ENCODE results near the gene PRKAG2. TPM values are rescaled to one million over a fixed set of nuclear protein-coding genes. Genes with fewer than 3 reads are reported as not detected.
"Not testable (repeated sequence)": the region's sequence is repeated elsewhere in the genome, so short reads cannot be mapped to it uniquely, and the experiment has no call there.

Gene PRKAG2
- total RNA-seq, 1 experiment from 2014 or later, result 18.9 TPM

- DNase-seq (ENCODE audit: low read depth), result no peak
Observed at GRCh38 chr7:151806204-151806603, 70.7 kb downstream of the PRKAG2 start.

GRCh38 chr7:151805191-151805590, 71.7 kb downstream of the PRKAG2 start:
- DNase-seq (ENCODE audit: low read depth), result no peak

- no peak for DNase-seq (ENCODE audit: low read depth)
Observed at GRCh38 chr7:151804756-151805155, 72.2 kb downstream of the PRKAG2 start.

- DNase-seq (ENCODE audit: low read depth), result no peak
Observed at GRCh38 chr7:151803841-151804240, 73.1 kb downstream of the PRKAG2 start.

DNA sequence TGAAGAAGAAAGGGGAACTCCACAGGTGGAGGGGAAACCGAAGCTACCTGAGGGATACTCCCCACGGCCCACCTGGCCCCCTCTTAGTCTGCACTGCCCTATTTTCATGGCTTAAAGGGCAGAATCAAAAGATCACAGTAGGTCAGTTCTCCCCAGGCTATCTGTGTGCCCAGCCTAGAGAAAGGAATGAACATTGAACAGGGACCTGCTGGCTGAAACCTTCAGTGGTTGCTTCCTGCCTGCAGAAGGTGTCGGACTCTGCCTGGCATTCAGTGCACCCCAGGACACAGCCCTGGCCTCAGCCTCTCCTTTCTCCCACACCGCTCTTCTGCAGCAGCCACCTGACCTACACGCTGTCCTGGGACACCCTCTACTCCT, 74.5 kb downstream of the PRKAG2 start:
- DNase-seq (ENCODE audit: low read depth), result no peak

DNA sequence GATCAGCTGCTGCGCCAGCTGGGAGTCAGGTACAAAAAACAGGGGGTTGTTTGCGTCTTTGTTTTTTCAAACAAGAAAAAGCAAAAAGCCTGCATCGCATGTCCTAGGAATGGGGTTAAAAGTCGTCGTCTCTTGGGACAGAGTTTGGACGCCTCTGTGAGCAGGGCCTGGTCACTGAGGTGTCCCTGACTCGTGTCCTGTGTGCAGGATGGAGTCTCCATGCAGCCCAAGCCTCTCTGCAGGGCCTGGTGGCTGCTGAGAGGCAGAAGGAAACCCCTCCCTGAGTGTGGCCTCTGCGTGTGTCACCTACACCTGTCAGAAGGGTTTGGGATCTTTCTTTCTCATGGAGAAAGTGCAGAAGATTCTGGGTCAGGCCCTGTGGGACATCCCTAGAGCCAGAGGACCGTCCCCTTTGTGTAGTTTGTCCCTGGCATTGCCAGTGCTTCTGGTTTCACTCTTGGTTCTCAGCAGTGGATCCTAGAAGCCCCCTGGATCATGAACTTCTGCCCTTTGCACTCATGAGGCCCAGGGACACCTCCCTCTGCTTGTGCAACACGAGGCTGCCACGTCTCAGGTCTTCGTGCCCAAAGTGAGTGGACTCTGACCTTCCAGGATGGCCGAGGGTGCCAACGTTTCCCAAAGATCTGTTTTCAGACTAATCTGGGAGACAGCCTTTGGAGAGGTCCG, 75.0 kb downstream of the PRKAG2 start:
- DNase-seq (ENCODE audit: low read depth), result no peak

DNA sequence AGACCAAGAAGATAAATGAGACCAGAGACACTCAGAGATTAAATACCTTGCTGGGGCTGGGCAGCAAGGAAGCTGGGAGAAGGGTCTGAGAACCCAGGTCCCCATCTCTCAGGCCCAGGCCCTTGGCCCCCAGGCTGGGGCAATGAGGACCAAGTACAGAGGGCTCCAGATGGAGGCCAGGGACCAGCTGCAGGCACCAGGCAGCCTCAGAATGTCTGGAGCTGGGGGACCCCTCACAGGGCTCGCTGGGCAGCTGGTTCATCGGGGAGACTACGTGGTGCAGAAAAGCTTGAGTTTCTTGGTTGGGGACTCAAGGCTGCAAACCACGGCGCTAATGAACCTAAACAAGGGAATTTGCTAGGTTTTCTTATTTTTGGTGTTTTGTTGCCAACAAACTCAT, 75.6 kb downstream of the PRKAG2 start:
- DNase-seq (ENCODE audit: low read depth), result no peak

- DNase-seq (ENCODE audit: low read depth), result no peak
Observed at GRCh38 chr7:151800861-151801260, 76.1 kb downstream of the PRKAG2 start.

GRCh38 chr7:151800391-151800790, 76.5 kb downstream of the PRKAG2 start:
- no peak for DNase-seq (ENCODE audit: low read depth)

GRCh38 chr7:151799506-151799905, 77.4 kb downstream of the PRKAG2 start:
- DNase-seq (ENCODE audit: low read depth), result no peak

DNA sequence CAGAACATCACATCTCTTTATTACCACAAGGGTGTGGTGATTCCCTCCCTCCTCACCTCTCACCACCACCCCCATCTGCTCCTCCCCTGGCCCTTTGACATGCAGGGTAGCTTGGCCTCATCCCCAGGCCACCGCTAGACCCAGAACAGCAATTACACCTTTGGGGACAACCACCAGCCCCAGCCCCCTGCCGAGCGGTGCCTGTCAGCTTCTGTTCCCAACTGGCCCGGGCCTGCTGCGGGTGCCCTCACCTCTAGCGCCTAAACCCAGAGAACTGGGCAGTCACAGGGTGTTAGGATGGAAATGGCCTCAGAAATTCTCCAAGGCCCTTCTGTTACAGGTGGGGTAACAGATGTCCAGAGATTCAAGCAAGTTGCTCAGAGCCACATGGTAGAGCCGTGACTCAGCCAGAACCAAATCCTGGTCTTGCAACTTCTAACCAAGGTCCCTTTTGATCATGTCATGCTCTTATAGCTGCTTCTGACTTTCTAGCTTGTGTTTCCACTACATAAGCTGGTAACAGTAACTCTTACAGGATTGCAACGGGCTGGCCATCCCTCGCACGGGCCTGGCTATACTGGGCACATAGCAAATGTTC, 78.0 kb downstream of the PRKAG2 start:
- DNase-seq (ENCODE audit: low read depth), result no peak

DNA sequence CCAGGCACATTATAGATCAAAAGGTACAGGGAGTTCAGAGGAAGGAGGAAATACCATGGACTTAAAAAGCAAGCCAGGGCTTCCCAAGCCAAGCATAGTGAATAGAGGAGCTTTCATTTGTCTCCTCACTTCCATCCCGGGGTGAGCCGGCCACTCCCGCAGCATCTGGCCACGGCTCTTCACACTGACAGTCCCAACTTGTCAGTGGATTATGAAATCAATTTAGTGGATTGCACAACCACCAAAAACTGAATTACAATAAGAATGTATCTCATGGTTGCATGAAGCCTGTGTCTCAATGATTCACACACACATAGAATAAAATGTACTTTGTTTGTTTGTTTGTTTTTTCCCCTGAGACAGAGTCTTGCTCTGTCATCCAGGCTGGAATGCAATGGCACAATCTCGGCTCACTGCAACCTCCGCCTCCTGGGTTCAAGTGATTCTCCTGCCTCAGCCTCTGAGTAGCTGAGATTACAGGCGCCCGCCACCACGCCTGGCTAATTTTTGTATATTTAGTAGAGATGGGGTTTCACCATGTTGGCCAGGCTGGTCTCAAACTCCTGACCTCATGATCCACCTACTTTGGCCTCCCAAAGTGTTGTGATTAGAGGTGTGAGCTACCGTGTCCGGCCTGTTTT, 79.1 kb downstream of the PRKAG2 start:
- DNase-seq (ENCODE audit: low read depth), result not testable (repeated sequence)

DNA sequence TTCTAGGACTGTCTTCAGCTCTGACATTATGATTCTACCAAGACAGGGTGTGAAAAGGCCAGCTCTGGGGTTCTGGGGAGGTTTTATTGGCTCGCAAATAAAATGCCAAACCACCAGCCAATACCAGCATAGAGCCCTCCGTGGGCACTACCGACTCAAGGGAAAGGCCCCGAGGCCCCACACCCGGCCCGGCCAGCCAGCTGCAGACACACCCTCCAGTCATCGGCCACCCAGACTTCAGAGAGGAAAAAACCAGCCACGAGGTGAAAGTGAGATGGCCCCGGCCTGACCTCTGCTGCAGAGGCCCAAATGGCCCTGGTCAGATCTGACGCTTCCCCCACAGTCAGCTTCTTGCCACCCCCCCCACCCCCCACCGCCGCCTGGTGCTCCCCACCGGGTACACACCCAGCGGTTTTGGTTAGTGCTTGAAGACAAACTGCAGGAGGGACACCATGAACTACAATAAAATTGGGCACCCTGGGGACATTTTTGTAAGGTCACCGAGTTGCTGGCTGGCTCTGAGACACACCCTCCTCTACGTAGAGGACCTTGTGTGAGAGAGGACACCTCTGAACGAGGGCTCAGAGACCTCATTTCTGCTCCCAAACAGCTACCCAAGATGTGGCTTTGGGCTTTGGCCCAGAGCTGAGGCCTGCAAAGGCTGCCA, 79.9 kb downstream of the PRKAG2 start:
- DNase-seq (ENCODE audit: low read depth), result no peak

GRCh38 chr7:151796091-151796870, 80.6 kb downstream of the PRKAG2 start:
- peak; percentile 41 for DNase-seq (ENCODE audit: low read depth)

- DNase-seq (ENCODE audit: low read depth), result no peak
Observed at GRCh38 chr7:151795168-151795811, 81.6 kb downstream of the PRKAG2 start.

DNA sequence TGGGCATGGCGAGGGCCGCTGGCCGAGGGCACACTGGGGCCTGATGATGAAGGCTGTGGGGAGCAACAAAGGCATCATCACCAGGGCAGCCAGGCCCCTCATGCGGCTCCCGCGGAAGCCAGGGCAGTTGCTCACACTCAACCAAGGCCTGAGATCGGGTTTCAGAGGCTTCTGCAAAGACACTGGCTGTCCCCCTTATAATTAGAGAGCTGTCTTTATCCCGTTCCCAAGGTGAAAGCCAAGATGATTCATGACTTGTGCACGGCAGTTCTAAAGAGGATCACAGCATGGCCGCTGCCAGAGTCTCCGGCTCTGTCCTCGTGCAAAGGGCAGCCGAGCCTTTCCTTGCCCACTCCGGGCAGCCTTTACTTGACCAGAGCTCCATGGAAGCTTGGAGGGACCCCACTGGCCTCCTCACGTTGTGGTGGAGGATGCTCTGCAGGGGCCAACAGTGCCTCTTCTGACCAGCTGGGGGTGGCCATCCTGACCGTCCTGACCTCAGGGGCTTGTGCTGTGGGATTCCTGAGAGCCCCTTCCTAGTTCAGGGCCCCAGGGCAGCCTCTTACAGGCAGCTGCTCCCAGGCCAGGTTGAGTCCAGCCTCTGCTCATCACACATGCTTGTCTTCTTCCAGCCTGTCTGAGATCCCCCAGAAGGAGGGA, 82.3 kb downstream of the PRKAG2 start:
- peak; percentile 64 for DNase-seq (ENCODE audit: low read depth)

GRCh38 chr7:151793991-151794507, 82.9 kb downstream of the PRKAG2 start:
- DNase-seq (ENCODE audit: low read depth), result no peak

DNA sequence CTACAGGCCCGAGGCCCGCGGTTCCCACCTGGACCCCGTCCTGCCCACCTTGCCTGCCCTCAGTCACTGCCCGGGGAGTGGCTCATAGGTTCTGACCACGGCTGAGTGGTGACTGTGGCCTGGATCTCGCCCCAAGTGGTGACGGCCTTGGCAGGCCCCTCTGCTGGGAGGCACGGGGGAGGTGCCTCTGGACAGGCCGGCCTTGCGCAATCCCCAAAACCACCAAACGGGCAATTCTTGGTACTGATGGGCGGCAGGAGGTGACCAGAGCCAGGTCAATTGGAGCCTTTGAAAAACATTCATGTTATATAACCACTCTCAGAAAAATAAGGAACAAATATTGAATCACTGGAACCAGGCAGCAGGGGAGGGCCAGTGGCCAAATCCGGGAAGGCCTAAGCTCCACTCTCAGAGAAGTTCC, 83.4 kb downstream of the PRKAG2 start:
- no peak for DNase-seq (ENCODE audit: low read depth)

- DNase-seq (ENCODE audit: low read depth), result no peak
Observed at GRCh38 chr7:151792636-151793035, 84.3 kb downstream of the PRKAG2 start.

GRCh38 chr7:151792086-151792485, 84.8 kb downstream of the PRKAG2 start:
- DNase-seq (ENCODE audit: low read depth), result no peak

Data from HT1080 (cell line).